GM12874 (cell line): ENCODE measurements around the gene INPP4B.

Experiments
- CTCF ChIP-seq: IDR thresholded peaks from 2 replicates; pipeline ENCODE4 v1.5.1; 2011; ENCODE audit warnings: low read depth, mild to moderate bottlenecking, control low read depth, low read length, moderate library complexity; ENCODE audit not compliant: insufficient read depth

Gene INPP4B

GRCh38 chr4:142485452-142485851 lies 360.6 kb downstream of the INPP4B start:
- no peak for TF ChIP-seq CTCF

GRCh38 chr4:142480244-142480643 lies 365.9 kb downstream of the INPP4B start:
- TF ChIP-seq CTCF: no peak

- TF ChIP-seq CTCF: no peak
These were observed 370.4 kb downstream of the INPP4B start for GRCh38 chr4:142475663-142476062.

- no peak for TF ChIP-seq CTCF
These were observed 371.6 kb downstream of the INPP4B start for GRCh38 chr4:142474398-142475087.

GRCh38 chr4:142473960-142474338 lies 372.2 kb downstream of the INPP4B start:
- no peak for TF ChIP-seq CTCF

GRCh38 chr4:142473218-142473959 lies 372.7 kb downstream of the INPP4B start:
- TF ChIP-seq CTCF: peak; percentile 23; the same call in 1 of the 2 replicates

GRCh38 chr4:142467088-142467487 lies 379.0 kb downstream of the INPP4B start:
- no peak for TF ChIP-seq CTCF
